Endothelial cell of umbilical vein (primary cell): ENCODE results near the gene RBM33.

ENCODE experiments used
- CTCF ChIP-seq, 2 donors: IDR thresholded peaks; 1 replicate in 1 of 2; 2 replicates in 1 of 2; pipeline ENCODE4 v1.5.1; 2011; ENCODE audit warnings: low read length in 2 of 2, mild to moderate bottlenecking in 2 of 2, moderate library complexity in 2 of 2, control low read depth in 1 of 2, inconsistent platforms in 1 of 2, low read depth in 1 of 2; ENCODE audit not compliant: insufficient read depth in 1 of 2; ENCODE audit errors: extremely low read depth in 1 of 2
- EZH2 ChIP-seq: IDR thresholded peaks from 2 replicates; pipeline ENCODE4 v1.6.1; 2012; ENCODE audit warnings: borderline replicate concordance, low read depth, mild to moderate bottlenecking, moderate library complexity, low read length, inconsistent platforms; ENCODE audit not compliant: severe bottlenecking
- FOS ChIP-seq: IDR thresholded peaks from 2 replicates; pipeline ENCODE4 v1.6.1; 2011; ENCODE audit warnings: mild to moderate bottlenecking, low read length, moderate library complexity, borderline replicate concordance; ENCODE audit not compliant: insufficient read depth
- JUN ChIP-seq: IDR thresholded peaks from 2 replicates; pipeline ENCODE4 v1.6.1; 2011; ENCODE audit warnings: borderline replicate concordance, low read depth; ENCODE audit not compliant: insufficient read length, insufficient read depth
- POLR2A ChIP-seq: IDR thresholded peaks from 2 replicates; pipeline ENCODE4 v1.6.1; 2012; ENCODE audit warnings: low read depth, mild to moderate bottlenecking, control low read depth, low read length
- POLR2AphosphoS5 ChIP-seq: IDR thresholded peaks from 2 replicates; pipeline ENCODE4 v1.6.1; 2012; ENCODE audit warnings: low read depth, mild to moderate bottlenecking, control low read depth, low read length, moderate library complexity; ENCODE audit not compliant: insufficient read depth
- TF ChIP-seq, protein P1 (sequence below): IDR thresholded peaks from 2 replicates; pipeline ENCODE4 v1.6.1; 2011; ENCODE audit not compliant: insufficient read depth, insufficient read length

DNA sequence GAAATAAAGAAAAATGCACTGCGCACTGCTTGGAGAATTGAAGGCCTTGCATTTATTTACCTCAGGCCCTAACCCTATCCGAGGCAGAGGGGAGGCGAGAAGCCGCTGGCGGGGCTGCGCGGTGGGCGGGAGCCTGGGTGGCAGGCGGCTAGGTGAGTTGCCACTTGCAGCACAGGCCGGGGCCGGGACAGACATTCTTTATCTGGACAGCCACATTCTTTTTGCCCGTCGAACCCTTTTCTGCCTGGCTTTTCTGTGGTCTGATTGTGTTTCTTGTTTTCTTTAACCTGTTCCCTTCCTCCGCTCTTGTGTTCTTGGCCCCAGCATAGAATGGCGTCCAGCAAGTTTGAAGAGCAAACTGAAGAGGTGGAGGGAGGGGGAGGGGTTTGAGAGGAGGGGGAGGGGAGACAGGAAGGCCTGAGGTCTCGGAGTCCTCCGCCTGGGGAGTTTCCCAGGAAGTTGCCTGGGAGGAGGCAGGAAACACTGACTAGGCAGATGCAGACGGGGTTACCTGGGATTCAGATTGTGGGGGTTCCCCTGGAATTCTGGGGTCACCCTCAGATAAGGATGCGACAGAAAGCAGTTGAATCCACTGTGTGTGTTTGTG, 162.7 kb downstream of the RBM33 start:
- TF ChIP-seq POLR2A (no peak), CTCF (IDR thresholded peaks at IDR 0.05; ENCODE audit: extremely low read depth in 1 of 2, insufficient read depth in 1 of 2, low read depth in 1 of 2, low read length in 2 of 2) (no peak), EZH2 (no peak), POLR2AphosphoS5 (no peak), FOS (no peak), JUN (no peak)
- TF ChIP-seq, protein P1, sequence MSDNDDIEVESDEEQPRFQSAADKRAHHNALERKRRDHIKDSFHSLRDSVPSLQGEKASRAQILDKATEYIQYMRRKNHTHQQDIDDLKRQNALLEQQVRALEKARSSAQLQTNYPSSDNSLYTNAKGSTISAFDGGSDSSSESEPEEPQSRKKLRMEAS = no peak
